NB4 (cell line): ENCODE results near the gene OLFML1.

Experiments used
- MYC ChIP-seq: IDR thresholded peaks from 2 replicates; pipeline ENCODE4 v1.6.1; 2011; ENCODE audit warnings: low read depth, low read length
- POLR2A ChIP-seq: IDR thresholded peaks from 2 replicates; pipeline ENCODE4 v1.6.1; 2011; ENCODE audit warnings: mild to moderate bottlenecking; ENCODE audit not compliant: insufficient read length; ENCODE audit errors: extremely low read depth
- TF ChIP-seq, protein P1 (sequence below): IDR thresholded peaks from one replicate; pipeline ENCODE4 v1.5.1; 2012; ENCODE audit warnings: low read depth, low read length
- TF ChIP-seq, protein P2 (sequence below): IDR thresholded peaks from 2 replicates; pipeline ENCODE4 v1.6.1; 2011; ENCODE audit warnings: low read depth, low read length

DNA sequence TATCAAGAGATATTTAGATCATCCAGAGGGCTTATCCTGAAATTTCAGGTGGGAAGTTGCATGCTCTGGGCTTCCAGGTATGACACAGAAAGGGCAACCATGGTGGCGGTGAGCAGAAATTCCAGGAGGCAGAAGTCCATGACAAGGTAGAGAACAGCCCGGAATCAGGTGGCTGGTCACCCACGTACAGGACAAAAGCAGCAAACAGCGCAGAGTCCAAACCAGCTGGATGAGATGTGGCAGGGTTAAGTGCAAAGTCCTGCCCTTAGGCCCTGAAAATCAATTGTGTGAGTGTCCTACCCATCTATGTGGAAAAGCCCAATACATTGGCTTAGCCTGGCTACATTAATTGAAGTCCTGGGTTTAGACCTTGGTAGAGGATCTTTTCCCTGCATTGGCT is 40.1 kb downstream of the OLFML1 start:
- TF ChIP-seq POLR2A, result no peak
- TF ChIP-seq, protein P1, sequence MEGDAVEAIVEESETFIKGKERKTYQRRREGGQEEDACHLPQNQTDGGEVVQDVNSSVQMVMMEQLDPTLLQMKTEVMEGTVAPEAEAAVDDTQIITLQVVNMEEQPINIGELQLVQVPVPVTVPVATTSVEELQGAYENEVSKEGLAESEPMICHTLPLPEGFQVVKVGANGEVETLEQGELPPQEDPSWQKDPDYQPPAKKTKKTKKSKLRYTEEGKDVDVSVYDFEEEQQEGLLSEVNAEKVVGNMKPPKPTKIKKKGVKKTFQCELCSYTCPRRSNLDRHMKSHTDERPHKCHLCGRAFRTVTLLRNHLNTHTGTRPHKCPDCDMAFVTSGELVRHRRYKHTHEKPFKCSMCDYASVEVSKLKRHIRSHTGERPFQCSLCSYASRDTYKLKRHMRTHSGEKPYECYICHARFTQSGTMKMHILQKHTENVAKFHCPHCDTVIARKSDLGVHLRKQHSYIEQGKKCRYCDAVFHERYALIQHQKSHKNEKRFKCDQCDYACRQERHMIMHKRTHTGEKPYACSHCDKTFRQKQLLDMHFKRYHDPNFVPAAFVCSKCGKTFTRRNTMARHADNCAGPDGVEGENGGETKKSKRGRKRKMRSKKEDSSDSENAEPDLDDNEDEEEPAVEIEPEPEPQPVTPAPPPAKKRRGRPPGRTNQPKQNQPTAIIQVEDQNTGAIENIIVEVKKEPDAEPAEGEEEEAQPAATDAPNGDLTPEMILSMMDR, result no peak
- TF ChIP-seq, protein P2, sequence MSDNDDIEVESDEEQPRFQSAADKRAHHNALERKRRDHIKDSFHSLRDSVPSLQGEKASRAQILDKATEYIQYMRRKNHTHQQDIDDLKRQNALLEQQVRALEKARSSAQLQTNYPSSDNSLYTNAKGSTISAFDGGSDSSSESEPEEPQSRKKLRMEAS, result no peak
- no peak for TF ChIP-seq MYC
